ENCODE results near the gene FBXO7.

Gene FBXO7

GRCh38 chr22:32492111-32492510 lies 17.5 kb downstream of the FBXO7 start:
- DNase-seq = no peak

DNA sequence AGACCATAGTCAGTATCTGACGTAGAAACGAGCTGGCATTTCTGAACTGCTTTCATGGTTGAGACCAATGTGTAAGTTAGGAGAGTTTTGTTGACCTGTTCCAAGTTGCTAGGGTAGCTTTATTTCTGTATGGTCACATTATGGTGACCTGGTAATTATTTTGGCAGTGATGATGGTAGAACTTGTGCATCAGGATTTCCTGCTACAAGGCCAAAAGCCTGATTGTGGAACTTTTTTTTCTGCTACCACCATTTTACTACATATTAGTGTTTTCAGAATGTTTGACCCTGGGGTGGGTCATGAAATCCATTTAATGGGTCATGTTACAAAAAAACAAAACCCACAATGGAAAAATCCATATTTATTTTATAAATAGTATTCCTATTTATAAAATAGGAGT lies 18.9 kb downstream of the FBXO7 start:
- DNase-seq = no peak

- no peak for DNase-seq
These were observed 20.4 kb downstream of the FBXO7 start for GRCh38 chr22:32494971-32495370.

DNA sequence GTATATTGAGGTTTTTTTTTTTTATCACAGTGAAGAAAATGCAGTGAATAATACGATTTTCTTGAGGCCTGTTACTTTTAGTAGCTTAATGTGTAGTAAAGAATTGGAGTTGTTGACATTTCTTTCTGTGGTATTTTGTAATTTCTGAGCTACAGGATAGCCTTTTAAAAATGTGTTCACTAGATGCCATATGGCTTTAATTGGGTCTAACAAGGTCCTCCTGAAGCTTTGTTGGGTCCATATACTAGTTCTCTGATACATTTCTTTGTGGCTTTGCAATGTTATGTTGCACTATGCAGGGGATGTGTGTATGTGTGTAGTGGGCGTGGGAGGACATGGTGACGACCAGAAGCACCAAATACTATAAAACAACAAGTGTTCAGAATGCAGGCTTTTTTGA lies 25.1 kb downstream of the FBXO7 start:
- DNase-seq = no peak

DNA sequence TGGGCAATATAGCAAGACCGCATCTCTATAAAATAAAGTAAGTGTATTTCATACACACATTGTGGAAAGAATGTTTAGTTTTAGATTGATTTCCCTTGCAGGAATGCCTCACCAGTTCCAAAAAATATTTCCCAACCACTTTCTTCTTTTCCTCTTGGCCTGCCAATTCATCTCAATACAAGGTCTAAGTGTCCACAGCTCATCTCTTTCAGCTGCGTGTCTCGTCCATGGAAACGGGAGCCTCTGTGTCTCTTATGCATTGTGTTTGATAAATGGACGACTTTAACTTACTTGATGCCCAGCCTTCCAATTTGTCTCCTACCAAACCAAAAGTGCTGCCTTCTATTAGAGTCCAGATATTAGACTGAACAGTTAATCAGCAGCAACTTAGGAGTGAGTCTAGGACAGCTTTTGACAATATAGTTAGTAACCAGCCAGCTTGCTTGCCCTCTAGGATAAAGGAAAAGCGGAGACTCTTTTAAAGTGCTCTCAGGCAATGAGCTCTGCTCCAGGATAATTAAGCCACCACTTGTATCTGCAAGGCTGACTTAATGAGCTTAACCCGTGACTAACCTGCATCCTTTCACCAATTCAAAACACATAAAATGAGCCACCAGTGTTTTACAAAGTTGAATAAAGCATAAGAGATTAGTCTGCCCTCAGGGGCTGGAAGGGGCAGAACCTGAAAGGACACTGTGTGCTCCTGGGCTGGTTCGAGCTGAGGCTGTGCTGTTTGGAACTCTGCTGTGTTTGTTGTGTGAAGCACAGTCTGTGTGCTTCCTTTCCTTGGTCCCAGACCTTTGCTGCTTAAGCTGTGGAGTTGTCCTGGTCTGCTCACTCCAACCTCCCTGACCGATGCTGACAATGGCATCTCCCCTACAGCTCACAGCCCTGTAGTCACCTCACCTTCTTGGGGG lies 27.5 kb downstream of the FBXO7 start:
- DNase-seq = no peak

GRCh38 chr22:32509045-32509444 lies 34.4 kb downstream of the FBXO7 start:
- DNase-seq = no peak

GRCh38 chr22:32511274-32511673 lies 36.7 kb downstream of the FBXO7 start:
- DNase-seq = no peak

- DNase-seq = no peak
These were observed 37.2 kb downstream of the FBXO7 start for GRCh38 chr22:32511776-32512175.

DNA sequence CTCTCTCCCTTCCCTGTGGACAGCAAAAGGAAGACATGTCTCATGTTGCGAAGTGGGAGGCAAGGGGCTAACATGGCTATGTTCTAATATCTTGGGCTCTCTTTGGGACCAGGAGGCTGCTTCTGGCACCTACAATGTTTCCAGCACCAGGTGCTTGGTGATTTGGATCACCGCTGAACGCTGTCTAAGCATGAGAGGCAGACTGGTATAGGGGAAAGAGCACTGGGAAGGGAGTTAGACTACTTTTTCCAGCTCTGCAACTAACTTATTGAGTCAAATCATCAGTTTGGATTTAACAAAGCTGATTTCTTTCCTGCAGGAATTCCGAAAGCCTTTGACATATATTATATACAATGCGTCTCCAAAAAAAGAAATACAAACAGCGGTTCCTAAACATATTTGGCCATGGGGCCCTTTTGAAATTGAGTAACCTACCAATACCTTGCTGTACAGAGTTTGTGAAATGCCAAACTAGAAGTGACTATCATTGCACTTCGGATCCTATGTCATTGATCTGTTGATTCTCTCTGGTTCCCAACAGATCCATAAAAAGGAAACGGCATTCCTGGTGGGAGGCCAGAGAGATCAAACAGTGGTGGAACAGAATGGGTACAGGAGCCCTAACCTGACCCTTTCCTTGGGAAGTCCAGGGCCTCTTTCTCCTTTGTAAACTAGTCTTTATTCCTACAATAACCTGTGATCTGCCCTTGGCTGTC lies 37.8 kb downstream of the FBXO7 start:
- DNase-seq = no peak

GRCh38 chr22:32515084-32515483 lies 40.5 kb downstream of the FBXO7 start:
- DNase-seq = no peak

DNA sequence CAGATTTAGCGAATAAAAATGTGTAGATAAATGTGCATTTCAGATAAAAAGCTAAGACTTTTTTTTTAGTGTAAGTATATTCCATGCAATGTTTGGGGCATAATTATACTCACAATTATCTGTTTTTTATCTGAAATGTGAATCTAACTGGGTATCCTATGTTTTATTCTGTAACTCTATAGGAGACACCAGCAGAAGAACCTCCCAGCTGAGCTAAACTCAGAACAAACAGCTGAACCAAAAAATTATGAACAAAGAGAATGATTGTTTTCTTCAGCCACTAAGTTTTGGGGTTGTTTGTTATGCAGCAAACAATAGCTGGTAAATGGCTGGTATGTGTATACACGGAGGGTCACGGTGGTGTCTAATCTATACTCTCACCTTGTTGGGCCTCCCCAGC lies 42.9 kb downstream of the FBXO7 start:
- DNase-seq = no peak

GRCh38 chr22:32517921-32518320 lies 43.3 kb downstream of the FBXO7 start:
- DNase-seq = no peak

DNA sequence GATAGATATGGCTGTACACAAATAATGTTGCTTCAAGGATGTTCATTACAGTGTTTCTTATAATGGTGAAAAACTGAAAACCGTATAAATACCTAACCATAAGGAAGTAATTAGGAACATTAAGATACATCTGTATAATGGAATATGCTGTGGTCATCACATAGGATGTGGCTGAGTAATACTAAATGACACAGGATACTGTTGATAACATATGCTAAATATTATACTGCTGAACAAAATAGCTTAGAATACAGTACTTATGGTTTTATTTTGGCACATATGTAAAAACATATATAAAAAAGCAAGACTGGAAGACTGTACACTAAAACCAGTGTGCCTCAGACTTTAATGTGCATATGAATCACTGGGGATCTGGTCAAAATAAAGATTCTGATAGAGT lies 43.8 kb downstream of the FBXO7 start:
- DNase-seq = no peak

- DNase-seq = no peak
These were observed 44.2 kb downstream of the FBXO7 start for GRCh38 chr22:32518848-32519247.

DNA sequence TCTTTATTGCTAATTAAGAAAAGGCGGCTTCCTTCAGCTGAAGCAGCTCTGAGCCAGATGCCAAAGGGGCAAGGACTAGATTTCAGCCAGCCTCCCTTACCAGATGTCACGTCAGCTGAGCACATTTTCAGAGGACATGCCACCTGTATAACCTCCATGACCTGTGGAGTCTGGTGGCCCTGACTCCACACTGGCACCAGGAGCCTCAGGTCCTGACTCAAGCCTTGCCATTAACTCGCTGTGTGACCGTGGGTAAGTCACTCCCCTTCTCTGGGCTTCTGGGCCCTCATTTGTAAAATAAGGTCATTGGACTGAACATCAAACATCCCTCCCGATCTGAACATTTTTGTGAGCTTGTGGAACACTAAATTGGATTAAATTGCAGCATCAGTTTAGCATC lies 46.0 kb downstream of the FBXO7 start:
- DNase-seq = no peak

DNA sequence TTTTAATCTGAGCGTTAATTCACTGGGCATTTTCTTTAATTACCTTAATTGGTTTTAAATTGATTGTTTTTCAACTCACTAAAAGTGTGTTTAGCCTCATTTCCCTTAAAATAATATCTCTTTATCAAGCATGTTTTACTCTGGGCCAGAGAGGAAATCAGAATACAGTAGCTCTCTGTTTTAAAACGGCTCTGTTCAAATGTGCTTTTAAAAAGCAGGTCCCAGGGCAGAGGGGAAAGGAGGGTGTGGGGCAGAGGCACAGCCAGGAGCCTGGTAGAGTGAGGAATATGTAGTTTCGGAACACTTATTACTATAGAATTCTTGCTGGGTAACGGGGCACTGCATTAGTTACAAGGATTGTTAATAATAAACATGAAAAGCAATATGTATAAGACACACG lies 47.6 kb downstream of the FBXO7 start:
- DNase-seq = no peak

DNA sequence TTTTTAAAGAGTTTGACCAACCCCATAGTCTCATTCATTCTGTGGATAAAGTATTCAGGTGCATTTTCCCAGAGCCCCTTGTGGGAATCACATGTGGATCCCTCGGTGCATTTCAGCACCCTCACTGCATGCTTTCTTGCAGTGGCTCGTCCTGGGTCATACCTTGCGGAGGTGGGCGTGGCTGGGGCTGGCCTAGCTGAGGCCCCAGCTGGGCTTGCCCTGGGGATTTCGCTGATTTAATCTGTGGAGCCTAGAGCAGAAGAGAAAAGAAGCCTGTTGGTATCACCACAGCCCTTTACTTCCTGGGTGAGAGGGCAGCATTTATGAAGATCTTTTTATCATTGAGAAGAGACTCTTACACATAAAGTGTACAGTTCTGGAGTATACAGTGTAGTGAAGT lies 53.1 kb downstream of the FBXO7 start:
- no peak for DNase-seq

- no peak for DNase-seq
These were observed 53.7 kb downstream of the FBXO7 start for GRCh38 chr22:32528316-32528715.

- DNase-seq = peak; percentile 51 to 63
These were observed 54.7 kb downstream of the FBXO7 start for GRCh38 chr22:32528984-32529982.

DNA sequence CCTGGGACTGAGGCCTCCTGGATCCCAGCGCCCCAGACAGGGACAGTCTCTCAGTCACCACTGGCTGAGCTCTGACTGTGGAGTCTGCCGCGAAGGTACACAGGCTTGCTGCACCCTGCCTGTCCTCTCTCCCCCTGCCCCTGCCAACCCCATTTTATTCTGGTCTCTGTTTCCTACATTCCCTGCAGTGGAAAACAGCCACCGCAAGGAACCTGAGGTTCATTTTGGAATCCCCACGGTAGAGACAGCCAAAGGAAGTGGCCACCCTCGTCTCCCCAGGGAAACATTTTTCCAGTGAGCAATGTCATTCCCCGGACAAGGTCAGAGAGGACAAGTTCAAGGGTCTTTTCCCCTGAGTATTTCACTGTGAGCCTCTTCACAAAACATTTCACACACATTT lies 56.6 kb downstream of the FBXO7 start:
- DNase-seq = no peak

GRCh38 chr22:32531931-32532819 lies 57.6 kb downstream of the FBXO7 start:
- no peak for DNase-seq

GRCh38 chr22:32532820-32533128 lies 58.2 kb downstream of the FBXO7 start:
- DNase-seq = no peak

All from CD4-positive, alpha-beta T cell treated with Interleukin-1 beta for 1 hour (primary cell).